Neural progenitor cell (in vitro differentiated cells): ENCODE measurements around the gene WDR86. TPM values are rescaled to one million over a fixed set of nuclear protein-coding genes. Genes with fewer than 3 reads are reported as not detected.

ENCODE experiments used
- DNase-seq: peaks from one replicate; pipeline ENCODE4 v3.0.0-alpha.2; 2016; ENCODE audit warnings: low spot score
- H2AFZ ChIP-seq: fragments of 200-600 bp; sonication (generic); replicated peaks from 2 replicates; pipeline ENCODE4 v1.6.1; 2016; ENCODE audit warnings: antibody characterized with exemption
- H3F3A ChIP-seq: fragments of 200-600 bp; sonication (generic); 2 replicates; pipeline ENCODE4 v1.6.1; 2016; ENCODE audit warnings: antibody characterized with exemption, low read depth
- H3K27ac ChIP-seq: fragments of 200-600 bp; sonication (generic); 2 replicates; pipeline ENCODE4 v1.5.1; 2016; ENCODE audit warnings: mild to moderate bottlenecking
- H3K27me3 ChIP-seq: fragments of 200-600 bp; sonication (generic); 2 replicates; pipeline ENCODE4 v1.6.1; 2016; ENCODE audit warnings: mild to moderate bottlenecking, moderate library complexity
- H3K36me3 ChIP-seq: fragments of 200-600 bp; sonication (generic); 2 replicates; pipeline ENCODE4 v1.5.1; 2016
- H3K4me1 ChIP-seq: fragments of 200-600 bp; sonication (generic); 2 replicates; pipeline ENCODE4 v1.6.1; 2016; ENCODE audit warnings: mixed run types
- H3K4me2 ChIP-seq: fragments of 200-600 bp; sonication (generic); 2 replicates; pipeline ENCODE4 v1.6.1; 2016
- H3K4me3 ChIP-seq: fragments of 200-600 bp; sonication (generic); 2 replicates; pipeline ENCODE4 v1.5.1; 2016
- H3K79me2 ChIP-seq: fragments of 200-600 bp; sonication (generic); 2 replicates; pipeline ENCODE4 v1.6.1; 2016; ENCODE audit warnings: low read depth
- H3K9ac ChIP-seq: fragments of 200-600 bp; sonication (generic); 2 replicates; pipeline ENCODE4 v1.6.1; 2016
- H3K9me3 ChIP-seq: fragments of 200-600 bp; sonication (generic); 2 replicates; pipeline ENCODE4 v1.5.1; 2016; ENCODE audit warnings: low read depth
- H4K20me1 ChIP-seq: fragments of 200-600 bp; sonication (generic); 2 replicates; pipeline ENCODE4 v1.6.1; 2016; ENCODE audit warnings: low read depth
- H3K27ac Mint-ChIP-seq: 3 replicates; pipeline ENCODE4 v1.8.0; 2021; ENCODE audit warnings: mixed read lengths
- H3K27me3 Mint-ChIP-seq: 2 replicates; pipeline ENCODE4 v1.8.0; 2022; ENCODE audit warnings: low read depth, mild to moderate bottlenecking, inconsistent platforms, moderate library complexity, mixed read lengths; ENCODE audit not compliant: insufficient read depth
- H3K36me3 Mint-ChIP-seq: 3 replicates; pipeline ENCODE4 v1.8.0; 2021; ENCODE audit warnings: mixed read lengths
- H3K4me1 Mint-ChIP-seq: 3 replicates; pipeline ENCODE4 v1.8.0; 2021; ENCODE audit warnings: mixed read lengths
- H3K4me3 Mint-ChIP-seq: 3 replicates; pipeline ENCODE4 v1.8.0; 2021; ENCODE audit warnings: mild to moderate bottlenecking, moderate library complexity, mixed read lengths
- H3K9me3 Mint-ChIP-seq: 3 replicates; pipeline ENCODE4 v1.8.0; 2020; ENCODE audit warnings: mixed read lengths
- EZH2 ChIP-seq: fragments of 200-600 bp; sonication (generic); IDR thresholded peaks from 2 replicates; pipeline ENCODE4 v1.6.1; 2017; ENCODE audit warnings: antibody characterized with exemption, mild to moderate bottlenecking, moderate library complexity
- EZH2phosphoT487 ChIP-seq: fragments of 200-600 bp; sonication (generic); IDR thresholded peaks from 2 replicates; pipeline ENCODE4 v1.6.1; 2017; ENCODE audit warnings: antibody characterized with exemption
- total RNA-seq: library from RNA; depleted of rRNA; stranded (reverse); fragments of >200 nt; gene quantifications from 2 replicates; pipeline ENCODE4 v1.2.3, GENCODE V29; 2015; ENCODE audit warnings: low replicate concordance
- TF ChIP-seq, protein P1 (sequence below): fragments of 200-600 bp; sonication (generic); IDR thresholded peaks from 2 replicates; pipeline ENCODE4 v1.5.1; 2017; ENCODE audit warnings: antibody characterized with exemption, mild to moderate bottlenecking

WDR86 gene
- total RNA-seq, 1 donor from 2014 or later, result 15.0 TPM

DNA sequence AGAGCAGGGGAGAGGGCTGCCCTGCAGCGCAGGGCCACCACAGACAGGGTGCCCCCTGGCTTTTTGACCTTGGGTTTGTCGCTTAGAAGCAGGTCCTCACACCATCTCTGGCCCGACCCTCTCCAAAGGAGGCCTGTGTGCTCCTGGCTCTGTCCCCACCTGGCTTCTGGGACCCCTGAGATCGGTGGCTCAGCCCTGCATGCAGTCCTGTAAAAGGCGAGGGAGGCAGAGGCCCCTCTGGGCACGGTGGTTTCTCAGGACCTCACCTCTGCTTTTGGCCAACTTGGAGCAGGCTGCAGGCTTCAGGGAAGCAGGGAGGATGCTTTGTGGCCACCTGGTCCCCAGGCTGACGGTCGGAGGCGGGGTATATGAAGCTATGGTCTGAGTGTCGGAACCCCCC is 21.4 kb downstream of the WDR86 start:
- no peak overlapping the region for H3K27ac ChIP-seq
- no peaks in the 10 kb centered on the region for H3K9me3 Mint-ChIP-seq
- no peaks in the 10 kb centered on the region for H3K9me3 ChIP-seq
- no peak for DNase-seq
- TF ChIP-seq EZH2, result no peak
- no peak for TF ChIP-seq EZH2phosphoT487
- TF ChIP-seq, protein P1, sequence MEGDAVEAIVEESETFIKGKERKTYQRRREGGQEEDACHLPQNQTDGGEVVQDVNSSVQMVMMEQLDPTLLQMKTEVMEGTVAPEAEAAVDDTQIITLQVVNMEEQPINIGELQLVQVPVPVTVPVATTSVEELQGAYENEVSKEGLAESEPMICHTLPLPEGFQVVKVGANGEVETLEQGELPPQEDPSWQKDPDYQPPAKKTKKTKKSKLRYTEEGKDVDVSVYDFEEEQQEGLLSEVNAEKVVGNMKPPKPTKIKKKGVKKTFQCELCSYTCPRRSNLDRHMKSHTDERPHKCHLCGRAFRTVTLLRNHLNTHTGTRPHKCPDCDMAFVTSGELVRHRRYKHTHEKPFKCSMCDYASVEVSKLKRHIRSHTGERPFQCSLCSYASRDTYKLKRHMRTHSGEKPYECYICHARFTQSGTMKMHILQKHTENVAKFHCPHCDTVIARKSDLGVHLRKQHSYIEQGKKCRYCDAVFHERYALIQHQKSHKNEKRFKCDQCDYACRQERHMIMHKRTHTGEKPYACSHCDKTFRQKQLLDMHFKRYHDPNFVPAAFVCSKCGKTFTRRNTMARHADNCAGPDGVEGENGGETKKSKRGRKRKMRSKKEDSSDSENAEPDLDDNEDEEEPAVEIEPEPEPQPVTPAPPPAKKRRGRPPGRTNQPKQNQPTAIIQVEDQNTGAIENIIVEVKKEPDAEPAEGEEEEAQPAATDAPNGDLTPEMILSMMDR, result no peak
- no peaks in the 10 kb centered on the region for H3K79me2 ChIP-seq
- no peaks in the 10 kb centered on the region for H4K20me1 ChIP-seq
- peaks cover 11% of the 10 kb centered on the region for H3K4me1 Mint-ChIP-seq
- H3K36me3 Mint-ChIP-seq, result no peaks in the 10 kb centered on the region
- no peaks in the 10 kb centered on the region for H3K36me3 ChIP-seq
- peaks cover 5% of the 10 kb centered on the region for H3F3A ChIP-seq
- H3K27me3 Mint-ChIP-seq, result peaks cover 16% of the 10 kb centered on the region
- H3K9ac ChIP-seq, result no peak overlapping the region
- no peak overlapping the region for H3K27ac Mint-ChIP-seq
- H3K4me3 Mint-ChIP-seq, result no peak overlapping the region
- peaks cover 15% of the 10 kb centered on the region for H3K27me3 ChIP-seq
- H2AFZ ChIP-seq, result no peak overlapping the region
- no peak overlapping the region for H3K4me2 ChIP-seq
- H3K4me1 ChIP-seq, result peaks cover 9% of the 10 kb centered on the region
- no peak overlapping the region for H3K4me3 ChIP-seq

DNA sequence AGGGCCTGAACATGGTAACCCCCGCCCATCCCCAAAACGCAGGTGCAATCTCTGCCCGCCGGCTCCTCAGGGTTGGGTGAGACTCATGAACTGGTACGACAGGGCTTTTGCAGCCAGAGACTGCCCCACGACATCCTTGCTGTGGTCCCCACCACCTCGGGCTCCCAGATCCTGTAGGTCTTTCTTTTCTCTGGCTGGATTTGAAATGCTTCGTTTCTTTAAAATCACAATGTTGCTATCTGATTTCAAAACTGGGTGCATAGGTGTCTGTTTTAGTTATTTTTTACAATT is 21.9 kb downstream of the WDR86 start:
- peaks cover 8% of the 10 kb centered on the region for H3K4me1 ChIP-seq
- no peak for DNase-seq
- no peaks in the 10 kb centered on the region for H3K79me2 ChIP-seq
- H3K27me3 ChIP-seq, result peaks cover 20% of the 10 kb centered on the region
- H3K9ac ChIP-seq, result no peak overlapping the region
- H3K36me3 ChIP-seq, result no peaks in the 10 kb centered on the region
- no peak for TF ChIP-seq EZH2phosphoT487
- H3K36me3 Mint-ChIP-seq, result no peaks in the 10 kb centered on the region
- no peak overlapping the region for H3K27ac Mint-ChIP-seq
- no peaks in the 10 kb centered on the region for H3K9me3 ChIP-seq
- no peak overlapping the region for H3K4me3 ChIP-seq
- H3K9me3 Mint-ChIP-seq, result no peaks in the 10 kb centered on the region
- H3K27ac ChIP-seq, result no peak overlapping the region
- H3K4me2 ChIP-seq, result no peak overlapping the region
- peaks cover 6% of the 10 kb centered on the region for H3F3A ChIP-seq
- H3K27me3 Mint-ChIP-seq, result peaks cover 12% of the 10 kb centered on the region
- no peaks in the 10 kb centered on the region for H4K20me1 ChIP-seq
- H2AFZ ChIP-seq, result no peak overlapping the region
- peaks cover 7% of the 10 kb centered on the region for H3K4me1 Mint-ChIP-seq
- no peak overlapping the region for H3K4me3 Mint-ChIP-seq

DNA sequence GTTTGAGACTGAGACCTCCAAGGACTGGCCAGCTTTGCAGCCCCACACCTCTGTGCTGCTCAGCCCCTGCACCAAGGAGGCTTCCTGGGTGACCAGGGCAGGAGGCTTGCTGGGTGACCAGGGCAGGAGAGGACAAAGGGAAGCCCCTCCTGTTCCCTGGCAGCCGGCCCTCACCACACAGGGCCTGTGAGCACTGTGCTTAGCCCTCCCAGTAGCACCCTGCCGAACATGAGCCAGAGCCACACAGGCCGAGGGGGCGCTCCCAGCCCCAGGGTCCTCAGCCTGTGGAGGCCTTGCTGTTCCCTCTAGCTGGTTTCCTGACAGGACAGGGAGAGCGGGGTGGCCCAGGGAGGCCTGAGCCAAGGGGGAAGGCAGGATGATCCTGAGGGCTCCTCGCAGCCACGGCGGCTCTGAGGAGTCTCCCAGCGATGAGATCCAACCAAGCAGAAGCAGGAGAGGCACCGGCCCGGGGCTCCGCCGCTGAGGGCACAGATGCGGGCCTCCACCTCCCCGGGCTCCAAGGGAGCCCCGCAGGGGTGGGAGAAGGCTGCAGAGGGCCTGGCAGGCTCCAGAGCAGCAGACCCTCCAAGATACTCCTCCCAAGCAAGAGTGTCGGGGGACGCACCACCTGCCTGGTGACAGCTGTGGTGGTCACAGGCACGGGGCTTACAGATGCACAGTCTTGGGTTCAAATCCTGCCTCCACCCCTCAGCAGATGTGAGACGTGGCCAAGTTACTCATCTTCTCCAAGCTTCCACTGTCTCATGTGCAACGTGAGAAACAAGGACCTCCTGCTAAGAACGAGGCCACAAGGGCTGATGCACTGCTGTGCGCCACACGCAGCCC is 22.5 kb downstream of the WDR86 start:
- no peak overlapping the region for H3K27ac Mint-ChIP-seq

More for the DNA sequence above, 22.5 kb downstream of the WDR86 start:
- Mint-ChIP-seq H3K27me3 (peaks cover 13% of the 10 kb centered on the region), H3K4me3 (no peak overlapping the region), H3K4me1 (peaks cover 5% of the 10 kb centered on the region), H3K36me3 (no peaks in the 10 kb centered on the region), H3K9me3 (no peaks in the 10 kb centered on the region)
- no peak overlapping the region for H3K9ac ChIP-seq
- H3K36me3 ChIP-seq, result no peaks in the 10 kb centered on the region
- H3K27me3 ChIP-seq, result peaks cover 25% of the 10 kb centered on the region
- peaks cover 5% of the 10 kb centered on the region for H4K20me1 ChIP-seq
- no peak overlapping the region for H3K4me2 ChIP-seq
- H3K4me3 ChIP-seq, result no peak overlapping the region
- DNase-seq, result no peak
- H2AFZ ChIP-seq, result no peak overlapping the region
- H3K4me1 ChIP-seq, result peaks cover 3% of the 10 kb centered on the region
- H3K9me3 ChIP-seq, result no peaks in the 10 kb centered on the region
- H3F3A ChIP-seq, result peaks cover 6% of the 10 kb centered on the region
- H3K27ac ChIP-seq, result no peak overlapping the region
- no peaks in the 10 kb centered on the region for H3K79me2 ChIP-seq
- no peak for TF ChIP-seq EZH2phosphoT487
- TF ChIP-seq, protein P1, result no peak
- no peak for TF ChIP-seq EZH2
